ENCODE measurements around the gene PSAPL1. TPM values are rescaled to one million over a fixed set of nuclear protein-coding genes. Genes with fewer than 3 reads are reported as not detected.

The PSAPL1 gene
- total RNA-seq, 1 experiment from 2014 or later, result not detected

DNA sequence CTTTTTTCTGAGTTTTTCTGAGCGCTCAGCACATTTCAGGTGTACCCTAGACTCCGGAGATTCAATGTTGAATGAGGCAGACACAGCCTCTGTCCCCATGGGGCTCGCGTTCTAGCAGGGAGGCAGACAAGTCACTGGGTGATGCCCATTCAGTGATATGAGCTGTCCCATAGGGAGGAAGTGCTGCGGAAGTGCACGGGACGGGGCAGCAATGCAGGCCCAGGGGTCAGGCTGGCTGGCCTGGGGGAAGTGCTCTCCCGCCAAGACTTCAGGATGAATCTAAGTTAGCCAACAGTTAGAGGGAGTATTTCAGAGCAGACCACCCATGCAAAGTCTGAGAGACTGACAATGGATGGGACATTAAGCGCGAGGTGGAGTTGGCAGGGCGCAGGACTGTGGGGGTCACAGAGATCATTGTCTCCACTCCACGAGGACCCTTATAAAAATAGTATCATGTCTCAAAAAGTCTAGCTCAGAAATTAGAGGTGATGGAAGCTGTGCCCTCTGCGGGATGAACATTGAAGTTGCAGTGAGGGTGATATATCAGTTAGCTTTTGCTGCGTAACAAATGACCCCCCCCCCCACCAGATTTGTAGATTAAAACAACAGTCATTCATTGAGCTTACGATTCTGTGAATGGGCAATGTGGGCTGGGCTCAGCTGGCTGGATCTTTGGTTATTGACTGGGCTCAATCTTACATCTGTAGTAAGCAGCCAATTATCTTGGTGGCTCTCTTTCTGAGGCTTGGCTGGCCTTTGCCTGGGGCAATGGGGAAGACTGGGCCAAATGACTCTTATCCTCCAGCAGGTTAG lies 16.4 kb downstream of the PSAPL1 start (continued):
- no peak for TF ChIP-seq ARID4B (CRISPR knock-in tag; IDR thresholded peaks at IDR 0.05; ENCODE audit: borderline replicate concordance)
- no peak for TF ChIP-seq SP1 (CRISPR knock-in tag; conservative IDR thresholded peaks at IDR 0.05)
- TF ChIP-seq USF1 (CRISPR knock-in tag; IDR thresholded peaks at IDR 0.05), result no peak
- no peak for TF ChIP-seq ETV6 (CRISPR knock-in tag; IDR thresholded peaks at IDR 0.05)
- no peak for TF ChIP-seq ATF1 (CRISPR knock-in tag; IDR thresholded peaks at IDR 0.05)
- TF ChIP-seq NFATC4 (CRISPR knock-in tag; IDR thresholded peaks at IDR 0.05), result no peak
- TF ChIP-seq, protein P1, sequence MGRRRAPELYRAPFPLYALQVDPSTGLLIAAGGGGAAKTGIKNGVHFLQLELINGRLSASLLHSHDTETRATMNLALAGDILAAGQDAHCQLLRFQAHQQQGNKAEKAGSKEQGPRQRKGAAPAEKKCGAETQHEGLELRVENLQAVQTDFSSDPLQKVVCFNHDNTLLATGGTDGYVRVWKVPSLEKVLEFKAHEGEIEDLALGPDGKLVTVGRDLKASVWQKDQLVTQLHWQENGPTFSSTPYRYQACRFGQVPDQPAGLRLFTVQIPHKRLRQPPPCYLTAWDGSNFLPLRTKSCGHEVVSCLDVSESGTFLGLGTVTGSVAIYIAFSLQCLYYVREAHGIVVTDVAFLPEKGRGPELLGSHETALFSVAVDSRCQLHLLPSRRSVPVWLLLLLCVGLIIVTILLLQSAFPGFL (CRISPR knock-in tag; IDR thresholded peaks at IDR 0.05; ENCODE audit: borderline replicate concordance), result no peak
- TF ChIP-seq NFE2L1 (CRISPR knock-in tag; IDR thresholded peaks at IDR 0.05), result no peak

GRCh38 chr4:7417639-7418038 lies 17.1 kb downstream of the PSAPL1 start:
- Mint-ChIP-seq H3K27me3 (ENCODE audit: low read depth) (peaks cover 70% of the 10 kb centered on the region), H3K4me3 (no peak overlapping the region), H3K4me1 (peaks cover 28% of the 10 kb centered on the region), H3K9me3 (peaks cover 16% of the 10 kb centered on the region), H3K36me3 (peaks cover 10% of the 10 kb centered on the region), H3K27ac (no peak overlapping the region)
- ATAC-seq, result no peak
- TF ChIP-seq E2F5 (CRISPR knock-in tag; IDR thresholded peaks at IDR 0.05) (no peak), ETV6 (CRISPR knock-in tag; IDR thresholded peaks at IDR 0.05) (no peak), NFE2L1 (CRISPR knock-in tag; IDR thresholded peaks at IDR 0.05) (no peak), SOX15 (CRISPR knock-in tag; IDR thresholded peaks at IDR 0.05) (no peak), NR1H2 (CRISPR knock-in tag; IDR thresholded peaks at IDR 0.05) (no peak), CREM (CRISPR knock-in tag; IDR thresholded peaks at IDR 0.05) (no peak), TCF7 (CRISPR knock-in tag; IDR thresholded peaks at IDR 0.05; ENCODE audit: low read depth) (no peak), KAT7 (CRISPR knock-in tag; IDR thresholded peaks at IDR 0.05; ENCODE audit: borderline replicate concordance) (no peak), HMGA2 (CRISPR knock-in tag; IDR thresholded peaks at IDR 0.05) (no peak), ZBTB43 (CRISPR knock-in tag; IDR thresholded peaks at IDR 0.05) (no peak)
- DNase-seq (ENCODE audit: low spot score), result no peak
- POLR2A ChIA-PET, result no interaction called here
- CTCF ChIA-PET, result no interaction called here
